Psoas muscle (tissue), 8 donors: ENCODE results near the gene TP63. TPM values are rescaled to one million over a fixed set of nuclear protein-coding genes. Genes with fewer than 3 reads are reported as not detected.
A peak's percentile ranks its signal among the peaks of the same experiment; 100 is the strongest.

Experiments
- ATAC-seq, 4 donors: fragments of 200-7000 bp; cut with Tn5 transposase; one replicate each; pipeline ENCODE4 v1.9.1; 2020; ENCODE audit warnings: moderate library complexity in 3 of 4, mild to moderate bottlenecking in 2 of 4
- DNase-seq, 2 donors: peaks; one replicate each; pipeline ENCODE4 v3.0.0-alpha.2; 2020
- H3K27ac ChIP-seq: fragments of 200-600 bp; one replicate; pipeline ENCODE4 v1.8.0; 2022
- H3K27me3 ChIP-seq, 3 donors: fragments of 200-600 bp in 1 of 3; one replicate each; pipeline versions ENCODE4 v1.6.1 to v1.8.0; 2013 to 2022; ENCODE audit warnings: low read length in 2 of 3, mild to moderate bottlenecking in 2 of 3, moderate library complexity in 1 of 3; ENCODE audit not compliant: insufficient read depth in 3 of 3
- H3K36me3 ChIP-seq, 2 donors: fragments of 200-600 bp in 1 of 2; one replicate each; pipeline versions ENCODE4 v1.6.1 to v1.8.0; 2013 to 2022; ENCODE audit warnings: low read depth in 1 of 2, mild to moderate bottlenecking in 1 of 2, moderate library complexity in 1 of 2; ENCODE audit not compliant: insufficient read depth in 1 of 2
- H3K4me1 ChIP-seq: fragments of 200-600 bp; one replicate; pipeline ENCODE4 v1.8.0; 2022
- H3K4me3 ChIP-seq: fragments of 200-600 bp; one replicate; pipeline ENCODE4 v1.8.0; 2022; ENCODE audit warnings: mild to moderate bottlenecking
- H3K9me3 ChIP-seq: fragments of 200-600 bp; one replicate; pipeline ENCODE4 v1.8.0; 2022
- WGBS, 3 donors: extraction: QIAGEN DNeasy Blood & Tissue Kit; methylation state at CpG; one replicate each; pipeline versions ENCODE4 v1.1.6 to v1.1.7; 2013; 5-methylcytosine and 5-hydroxymethylcytosine counted together
- intact Hi-C, 2 donors: fragments of 100-400 bp; cut with DNase I; formaldehyde crosslinking; loops; one replicate each; pipeline versions ENCODE4 v1.11.0 to v1.14.2; 2022
- long read RNA-seq, 2 donors: library from polyadenylated mRNA; unstranded; transcript quantifications; one replicate each; pipeline ENCODE4 v2.0.0, GENCODE V29; 2021
- polyA plus RNA-seq, 3 donors: library from polyadenylated mRNA; stranded (reverse); fragments of 200-250 nt; gene quantifications; one replicate each; pipeline ENCODE4 v1.2.3, GENCODE V29; 2013
- total RNA-seq, 4 donors: library from RNA; stranded (reverse); fragmentation: NEBNext Ultra II Directional in 2 of 4; extraction: Animal tissue kit (Norgen Biotek cat#: 25700) in 2 of 4; gene quantifications; one replicate each; pipeline versions ENCODE4 v1.2.1 to v1.2.4, GENCODE V29; 2021 to 2023
- TF ChIP-seq, protein P1 (sequence below): fragments of 200-600 bp; IDR thresholded peaks from one replicate; pipeline ENCODE4 v1.8.0; 2022; ENCODE audit warnings: antibody characterized with exemption
- donor health status: healthy with polysubstance abuse.
- donor health status: DM: no; HTN: no; CAD: no; lungs with moderate emphysema.
- donor health status: Bipolar disorder and iron deficiency.
- donor health status: healthy.
- donor health status: DM: yes; HTN: yes; CAD: no.
- donor health status: DM: no; HTN: no; CAD: no.
- donor health status: DM: no; HTN: no; CAD: no.
- donor health status: DM: yes; HTN: yes; CAD: no.

TP63 gene
- 10 to 100 TPM in 3 of 4 donors, 1 to 10 TPM in 1; 9.6 to 83.0 (median 20.0) TPM for total RNA-seq
- polyA plus RNA-seq = 10 to 100 TPM in 2 of 3 donors, 1 to 10 TPM in 1; 1.4 to 13.7 (median 13.1) TPM
- long read RNA-seq, donor 1, partial matches to known transcripts = 4 of 16 reads
- long read RNA-seq, donor 1, other reads (novel, unspliced or antisense) = 9 of 16 reads
- long read RNA-seq, donor 2, partial matches to known transcripts = 2 of 6 reads
- long read RNA-seq, donor 2, other reads (novel, unspliced or antisense) = 4 of 6 reads

DNA sequence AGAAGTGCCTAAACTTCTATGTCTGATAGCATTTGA lies at the start of gene TP63:
TSS of gene TP63 (plus strand) at position 17 of the 36 bp plus-strand sequence. CDS start 127 bp downstream, outside the sequence.
- no peaks in the 10 kb centered on the region for H3K27me3 ChIP-seq
- peak within 1 kb of the TSS; percentile 91 for H3K27ac ChIP-seq
- no peaks in the 10 kb centered on the region for H3K9me3 ChIP-seq
- peaks cover 46% of the 10 kb centered on the region for H3K4me1 ChIP-seq
- TF ChIP-seq, protein P1, sequence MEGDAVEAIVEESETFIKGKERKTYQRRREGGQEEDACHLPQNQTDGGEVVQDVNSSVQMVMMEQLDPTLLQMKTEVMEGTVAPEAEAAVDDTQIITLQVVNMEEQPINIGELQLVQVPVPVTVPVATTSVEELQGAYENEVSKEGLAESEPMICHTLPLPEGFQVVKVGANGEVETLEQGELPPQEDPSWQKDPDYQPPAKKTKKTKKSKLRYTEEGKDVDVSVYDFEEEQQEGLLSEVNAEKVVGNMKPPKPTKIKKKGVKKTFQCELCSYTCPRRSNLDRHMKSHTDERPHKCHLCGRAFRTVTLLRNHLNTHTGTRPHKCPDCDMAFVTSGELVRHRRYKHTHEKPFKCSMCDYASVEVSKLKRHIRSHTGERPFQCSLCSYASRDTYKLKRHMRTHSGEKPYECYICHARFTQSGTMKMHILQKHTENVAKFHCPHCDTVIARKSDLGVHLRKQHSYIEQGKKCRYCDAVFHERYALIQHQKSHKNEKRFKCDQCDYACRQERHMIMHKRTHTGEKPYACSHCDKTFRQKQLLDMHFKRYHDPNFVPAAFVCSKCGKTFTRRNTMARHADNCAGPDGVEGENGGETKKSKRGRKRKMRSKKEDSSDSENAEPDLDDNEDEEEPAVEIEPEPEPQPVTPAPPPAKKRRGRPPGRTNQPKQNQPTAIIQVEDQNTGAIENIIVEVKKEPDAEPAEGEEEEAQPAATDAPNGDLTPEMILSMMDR = no peak
- peak within 1 kb of the TSS; percentile 72 for H3K4me3 ChIP-seq
- no peak for ATAC-seq
- peaks cover 0 to 6% of the 10 kb centered on the region in 2 donors for H3K36me3 ChIP-seq
- intact Hi-C loops = loop anchor here in 1 of 2 donors (5.0 kb wide), 1 partner anchor 269 kb away; no protein-coding TSS in a partner anchor
- DNase-seq = no peak

DNA sequence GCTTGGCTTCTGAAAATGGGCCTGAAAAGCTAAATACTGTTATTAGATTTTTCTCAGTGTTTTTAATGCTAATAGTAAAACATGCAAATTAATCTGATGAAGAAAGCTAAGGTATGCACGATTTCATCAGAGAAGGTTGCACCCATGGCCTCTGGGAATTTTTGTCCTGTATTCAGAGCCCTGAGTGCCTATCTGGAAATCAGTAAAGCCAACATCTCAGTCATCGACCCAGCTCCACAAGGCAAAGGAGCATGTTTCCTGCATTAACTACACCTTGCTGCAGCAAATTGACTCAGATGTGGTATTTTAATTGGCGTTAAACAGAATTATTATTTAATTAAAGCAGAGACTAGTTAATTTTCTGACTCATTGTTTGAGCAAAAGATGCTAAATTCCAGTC lies 49.0 kb upstream of the TP63 start:
- H3K9me3 ChIP-seq = no peaks in the 10 kb centered on the region
- ATAC-seq (no peak), DNase-seq (no peak)
- 78 to 82% (median 79%) methylated on average over 3 of the region's 3 CpGs for WGBS, 3 donors
- intact Hi-C loops = no loop called here
- H3K36me3 ChIP-seq = no peaks in the 10 kb centered on the region
- H3K4me1 ChIP-seq = no peaks in the 10 kb centered on the region
- no peak overlapping the region for H3K27ac ChIP-seq
- TF ChIP-seq, protein P1 = no peak
- H3K27me3 ChIP-seq = no peaks in the 10 kb centered on the region
- H3K4me3 ChIP-seq = no peak overlapping the region

GRCh38 chr3:189584645-189585044 lies 46.5 kb upstream of the TP63 start:
- Histone ChIP-seq H3K27me3 (no peaks in the 10 kb centered on the region), H3K27ac (no peak overlapping the region), H3K4me1 (peaks cover 7% of the 10 kb centered on the region), H3K36me3 (no peaks in the 10 kb centered on the region), H3K9me3 (no peaks in the 10 kb centered on the region), H3K4me3 (no peak overlapping the region)
- DNase-seq (no peak), ATAC-seq (no peak)
- TF ChIP-seq, protein P1 = no peak
- intact Hi-C loops = no loop called here
- WGBS, 3 donors = 13 to 53% (median 43%) methylated on average over 1 of the region's 1 CpG

GRCh38 chr3:189586941-189587663 lies 44.1 kb upstream of the TP63 start:
- peak in 1 of 4 donors; percentile 42 for ATAC-seq
- no peaks in the 10 kb centered on the region for H3K9me3 ChIP-seq
- peaks cover 7% of the 10 kb centered on the region for H3K4me1 ChIP-seq
- no peak overlapping the region for H3K4me3 ChIP-seq
- DNase-seq = no peak
- 70 to 85% (median 78%) methylated on average over 7 of the region's 7 CpGs for WGBS, 3 donors
- no peak overlapping the region for H3K27ac ChIP-seq
- H3K36me3 ChIP-seq = no peaks in the 10 kb centered on the region
- no peaks in the 10 kb centered on the region for H3K27me3 ChIP-seq
- TF ChIP-seq, protein P1 = no peak
- intact Hi-C loops = no loop called here

DNA sequence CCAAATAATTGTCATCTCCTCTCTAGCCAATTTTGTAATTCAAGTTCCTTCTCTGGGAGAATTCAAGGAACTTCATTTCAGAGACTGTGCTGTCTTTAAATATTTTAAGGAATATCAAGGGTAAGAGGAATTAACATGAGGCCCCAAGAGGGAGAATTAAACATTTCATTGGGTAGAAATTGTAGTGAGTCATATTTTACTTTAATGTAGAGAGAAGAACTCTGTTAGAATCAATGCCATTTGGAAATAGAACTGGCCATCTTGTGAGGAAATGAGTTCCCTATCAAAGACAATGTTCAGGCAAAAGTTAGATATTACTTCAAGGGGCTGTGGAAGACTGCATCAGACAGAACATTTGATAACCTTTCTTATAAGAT lies 43.5 kb upstream of the TP63 start:
- no peak for DNase-seq
- Histone ChIP-seq H3K27ac (no peak overlapping the region), H3K4me1 (peaks cover 7% of the 10 kb centered on the region), H3K4me3 (no peak overlapping the region), H3K27me3 (no peaks in the 10 kb centered on the region), H3K9me3 (no peaks in the 10 kb centered on the region), H3K36me3 (no peaks in the 10 kb centered on the region)
- no peak for ATAC-seq
- intact Hi-C loops = no loop called here
- TF ChIP-seq, protein P1 = no peak
